ENCODE data around the gene DACT1.

DNA sequence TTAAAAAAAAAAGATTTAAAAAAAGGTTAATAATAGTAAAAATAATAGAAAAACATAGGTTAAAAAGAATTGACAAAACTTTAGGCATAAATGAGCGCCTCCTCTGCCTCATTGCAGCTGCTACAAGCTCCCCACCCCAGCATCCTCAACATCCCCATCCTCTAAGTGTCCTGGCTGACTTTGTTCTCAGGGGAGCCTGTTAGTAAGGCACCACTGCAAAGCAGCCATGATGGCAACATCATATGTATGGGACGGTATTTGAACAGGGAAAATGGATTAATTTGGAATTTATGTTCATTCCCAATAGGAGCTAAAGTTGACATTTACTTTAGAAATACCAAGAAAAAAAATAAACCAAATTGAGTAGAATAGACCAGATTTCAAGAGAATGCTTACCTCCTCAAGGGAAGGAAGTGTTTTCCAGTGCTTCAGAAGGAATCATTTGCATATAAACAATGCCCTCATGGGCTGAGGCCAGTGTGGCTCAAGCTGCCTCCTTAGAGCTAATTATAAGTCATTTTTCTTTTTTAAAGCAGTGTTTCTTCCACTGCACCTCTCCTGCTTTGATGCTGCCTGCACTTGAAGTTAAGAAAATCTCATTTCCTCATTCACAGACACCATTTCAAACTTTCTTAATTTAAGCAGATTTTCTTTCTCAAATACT, 59.6 kb downstream of the DACT1 start:
- TF ChIP-seq, protein P1, sequence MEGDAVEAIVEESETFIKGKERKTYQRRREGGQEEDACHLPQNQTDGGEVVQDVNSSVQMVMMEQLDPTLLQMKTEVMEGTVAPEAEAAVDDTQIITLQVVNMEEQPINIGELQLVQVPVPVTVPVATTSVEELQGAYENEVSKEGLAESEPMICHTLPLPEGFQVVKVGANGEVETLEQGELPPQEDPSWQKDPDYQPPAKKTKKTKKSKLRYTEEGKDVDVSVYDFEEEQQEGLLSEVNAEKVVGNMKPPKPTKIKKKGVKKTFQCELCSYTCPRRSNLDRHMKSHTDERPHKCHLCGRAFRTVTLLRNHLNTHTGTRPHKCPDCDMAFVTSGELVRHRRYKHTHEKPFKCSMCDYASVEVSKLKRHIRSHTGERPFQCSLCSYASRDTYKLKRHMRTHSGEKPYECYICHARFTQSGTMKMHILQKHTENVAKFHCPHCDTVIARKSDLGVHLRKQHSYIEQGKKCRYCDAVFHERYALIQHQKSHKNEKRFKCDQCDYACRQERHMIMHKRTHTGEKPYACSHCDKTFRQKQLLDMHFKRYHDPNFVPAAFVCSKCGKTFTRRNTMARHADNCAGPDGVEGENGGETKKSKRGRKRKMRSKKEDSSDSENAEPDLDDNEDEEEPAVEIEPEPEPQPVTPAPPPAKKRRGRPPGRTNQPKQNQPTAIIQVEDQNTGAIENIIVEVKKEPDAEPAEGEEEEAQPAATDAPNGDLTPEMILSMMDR (conservative IDR thresholded peaks at IDR 0.05 in 1 of 2, IDR thresholded peaks at IDR 0.05 in 1 of 2; ENCODE audit: low read depth in 1 of 2, low read length in 2 of 2) = no peak
- no peak for TF ChIP-seq EZH2 (IDR thresholded peaks at IDR 0.05; ENCODE audit: low read length, missing control alignments)

Data from fibroblast of lung (primary cell).